K562 (cell line): ENCODE results near the gene SPOCD1. TPM values are rescaled to one million over a fixed set of nuclear protein-coding genes. Genes with fewer than 3 reads are reported as not detected.

ENCODE experiments used
- CEBPZ ChIP-seq: fragments of 150-350 bp; IDR thresholded peaks from 2 replicates; pipeline ENCODE4 v1.6.1; 2014; ENCODE audit warnings: low read depth, mild to moderate bottlenecking, low read length, borderline replicate concordance
- CTCF ChIP-seq, 3 experiments: IDR thresholded peaks in 2 of 3; conservative IDR thresholded peaks in 1 of 3; 2 replicates each; pipeline ENCODE4 v1.5.1; 2011 to 2012; ENCODE audit warnings: low read length in 3 of 3, mild to moderate bottlenecking in 3 of 3, control low read depth in 2 of 3, improper control_type of control experiment in 1 of 3, inconsistent platforms in 1 of 3, low read depth in 1 of 3, mixed read lengths in 1 of 3, moderate library complexity in 1 of 3; ENCODE audit not compliant: insufficient read depth in 2 of 3
- DEAF1 ChIP-seq: fragments of 450-650 bp; formaldehyde crosslinking; IDR thresholded peaks from 2 replicates; pipeline ENCODE4 v1.4.0; 2020; ENCODE audit warnings: mild to moderate bottlenecking, moderate library complexity
- ETS2 ChIP-seq: IDR thresholded peaks from 2 replicates; pipeline ENCODE4 v1.6.1; 2016; ENCODE audit warnings: borderline replicate concordance, missing genetic modification characterization, mild to moderate bottlenecking, moderate library complexity, missing compliant biosample characterization; ENCODE audit not compliant: poor library complexity, severe bottlenecking
- HEY1 ChIP-seq: fragments of 250-450 bp; sonication (Bioruptor Pico); IDR thresholded peaks from 2 replicates; pipeline ENCODE4 v1.5.0; 2020; ENCODE audit warnings: mild to moderate bottlenecking, moderate library complexity, borderline replicate concordance
- MEIS2 ChIP-seq: fragments of 450-650 bp; IDR thresholded peaks from 2 replicates; pipeline ENCODE4 v1.6.1; 2014; ENCODE audit warnings: mild to moderate bottlenecking; ENCODE audit not compliant: partially characterized antibody
- MYC ChIP-seq, 2 experiments: fragments of 250-450 bp in 1 of 2; sonication (Bioruptor Pico) in 1 of 2; IDR thresholded peaks; 2 replicates each; pipeline versions ENCODE4 v1.5.1 to v1.6.1; 2012 to 2021; ENCODE audit warnings: low read depth in 2 of 2, borderline replicate concordance in 1 of 2, improper control_type of control experiment in 1 of 2, low read length in 1 of 2, mild to moderate bottlenecking in 1 of 2, moderate library complexity in 1 of 2
- NR4A1 ChIP-seq, 2 experiments: fragments of 250-450 bp in 1 of 2; fragments of 450-650 bp in 1 of 2; sonication (Bioruptor Pico) in 1 of 2; IDR thresholded peaks; 2 replicates each; pipeline versions ENCODE4 v1.4.0 to v1.6.1; 2016 to 2020; ENCODE audit warnings: mild to moderate bottlenecking in 2 of 2, missing compliant biosample characterization in 1 of 2, missing genetic modification characterization in 1 of 2, moderate library complexity in 1 of 2
- PCBP1 ChIP-seq: fragments of 200-400 bp; formaldehyde crosslinking; IDR thresholded peaks from 2 replicates; pipeline ENCODE4 v1.6.1; 2018; ENCODE audit warnings: mild to moderate bottlenecking, low read depth, low read length; ENCODE audit not compliant: poor library complexity, severe bottlenecking
- PHF21A ChIP-seq: fragments of 450-650 bp; IDR thresholded peaks from 2 replicates; pipeline ENCODE4 v1.6.1; 2017; ENCODE audit warnings: low read depth, borderline replicate concordance
- RAD21 ChIP-seq, 2 experiments: fragments of 250-450 bp in 1 of 2; fragments of 450-650 bp in 1 of 2; sonication (Bioruptor Pico) in 1 of 2; formaldehyde crosslinking in 1 of 2; IDR thresholded peaks in 1 of 2; conservative IDR thresholded peaks in 1 of 2; 2 replicates each; pipeline versions ENCODE4 v1.4.0 to v1.8.0; 2020 to 2022; ENCODE audit warnings: mild to moderate bottlenecking in 2 of 2, moderate library complexity in 1 of 2
- RAD51 ChIP-seq: fragments of 450-650 bp; IDR thresholded peaks from 2 replicates; pipeline ENCODE4 v1.7.1; 2016; ENCODE audit warnings: low read depth, mild to moderate bottlenecking, borderline replicate concordance
- USF1 ChIP-seq: sonication (generic); formaldehyde crosslinking; IDR thresholded peaks from 2 replicates; pipeline ENCODE4 v1.9.0; 2022; ENCODE audit warnings: mild to moderate bottlenecking, missing genetic modification reagents
- XRCC3 ChIP-seq: fragments of 450-650 bp; IDR thresholded peaks from 2 replicates; pipeline ENCODE4 v1.6.1; 2017; ENCODE audit warnings: mild to moderate bottlenecking, moderate library complexity
- ZFP91 ChIP-seq: sonication (generic); formaldehyde crosslinking; IDR thresholded peaks from 2 replicates; pipeline ENCODE4 v1.8.0; 2022; ENCODE audit warnings: mild to moderate bottlenecking, missing genetic modification reagents
- ZFX ChIP-seq: sonication (generic); formaldehyde crosslinking; IDR thresholded peaks from 2 replicates; pipeline ENCODE4 v1.8.0; 2022; ENCODE audit warnings: mild to moderate bottlenecking, missing genetic modification reagents, moderate library complexity
- polyA plus RNA-seq, 8 experiments: library from polyadenylated mRNA; depleted of rRNA in 4 of 8; stranded (reverse) in 5 of 8; unstranded in 3 of 8; fragments of >200 nt; fragmentation: Nextera tagmentation in 2 of 8; fragmentation: Illumina TruSeq in 1 of 8; extraction: Ambion mirVana in 2 of 8; extraction: Trizol in 1 of 8; gene quantifications; 2 replicates each; pipeline versions ENCODE4 v1.2.1 to v1.2.3, GENCODE V29; 2011 to 2014; ENCODE audit warnings: inconsistent platforms in 1 of 8, missing spikeins in 1 of 8
- total RNA-seq, 7 experiments: library from RNA; depleted of rRNA in 6 of 7; stranded (reverse); fragments of >200 nt in 6 of 7; fragmentation: Illumina TruSeq in 2 of 7; extraction: Trizol in 2 of 7; gene quantifications; 2 replicates each; pipeline versions ENCODE4 v1.2.1 to v1.2.3, GENCODE V29; 2011 to 2021; ENCODE audit warnings: low replicate concordance in 1 of 7

SPOCD1 gene
- total and polyA plus RNA-seq, 9 of the 15 experiments (the other 6 are each of a cell fraction or from before 2014, with no cell fraction given), result 0.03 to 0.71 (median 0.26) TPM; not detected in 1

- TF ChIP-seq USF1 (CRISPR knock-in tag) (peak; percentile 76), ZFX (CRISPR knock-in tag) (peak; percentile 40; the same call in 1 of the 2 replicates), CTCF (IDR thresholded peaks at IDR 0.05 in 2 of 3, conservative IDR thresholded peaks at IDR 0.05 in 1 of 3; ENCODE audit: insufficient read depth in 2 of 3, low read depth in 1 of 3, low read length in 3 of 3) (peak; percentile 33 to 65 (median 50); a peak in 4 of 6 replicates), RAD21 (CRISPR knock-in tag; conservative IDR thresholded peaks at IDR 0.05 in 1 of 2, IDR thresholded peaks at IDR 0.05 in 1 of 2) (peak; percentile 54 to 84), ZFP91 (CRISPR knock-in tag) (no peak), ETS2 (tag) (no peak), HEY1 (CRISPR knock-in tag) (no peak), MEIS2 (peak; percentile 88), XRCC3 (no peak), MYC (IDR thresholded peaks at IDR 0.05; ENCODE audit: low read depth, low read length) (0 out of 2 replicates have a peak, but pooled peaks have one; percentile 35), MYC (CRISPR knock-in tag; IDR thresholded peaks at IDR 0.05; ENCODE audit: borderline replicate concordance, low read depth) (no peak), PCBP1 (no peak), NR4A1 (CRISPR knock-in tag; IDR thresholded peaks at IDR 0.05) (no peak), NR4A1 (tag; IDR thresholded peaks at IDR 0.05) (no peak), RAD51 (0 out of 2 replicates have a peak, but pooled peaks have one; percentile 35), PHF21A (no peak), CEBPZ (no peak), DEAF1 (CRISPR knock-in tag) (peak; percentile 42; the same call in 1 of the 2 replicates)
These were observed 45.5 kb upstream of the SPOCD1 start (continued) for GRCh38 chr1:31861346-31861745.
